Fibroblast of lung (primary cell): ENCODE measurements around the gene SRPK2.

ENCODE experiments used
- EZH2 ChIP-seq: IDR thresholded peaks from 2 replicates; pipeline ENCODE4 v1.5.1; 2012; ENCODE audit warnings: low read length, control low read depth, mild to moderate bottlenecking; ENCODE audit errors: missing control alignments
- TF ChIP-seq, protein P1 (sequence below), 2 donors: IDR thresholded peaks in 1 of 2; conservative IDR thresholded peaks in 1 of 2; 1 replicate in 1 of 2; 2 replicates in 1 of 2; pipeline ENCODE4 v1.5.1; 2011 to 2012; ENCODE audit warnings: low read length in 2 of 2, control low read depth in 1 of 2, inconsistent platforms in 1 of 2, low read depth in 1 of 2, mild to moderate bottlenecking in 1 of 2

DNA sequence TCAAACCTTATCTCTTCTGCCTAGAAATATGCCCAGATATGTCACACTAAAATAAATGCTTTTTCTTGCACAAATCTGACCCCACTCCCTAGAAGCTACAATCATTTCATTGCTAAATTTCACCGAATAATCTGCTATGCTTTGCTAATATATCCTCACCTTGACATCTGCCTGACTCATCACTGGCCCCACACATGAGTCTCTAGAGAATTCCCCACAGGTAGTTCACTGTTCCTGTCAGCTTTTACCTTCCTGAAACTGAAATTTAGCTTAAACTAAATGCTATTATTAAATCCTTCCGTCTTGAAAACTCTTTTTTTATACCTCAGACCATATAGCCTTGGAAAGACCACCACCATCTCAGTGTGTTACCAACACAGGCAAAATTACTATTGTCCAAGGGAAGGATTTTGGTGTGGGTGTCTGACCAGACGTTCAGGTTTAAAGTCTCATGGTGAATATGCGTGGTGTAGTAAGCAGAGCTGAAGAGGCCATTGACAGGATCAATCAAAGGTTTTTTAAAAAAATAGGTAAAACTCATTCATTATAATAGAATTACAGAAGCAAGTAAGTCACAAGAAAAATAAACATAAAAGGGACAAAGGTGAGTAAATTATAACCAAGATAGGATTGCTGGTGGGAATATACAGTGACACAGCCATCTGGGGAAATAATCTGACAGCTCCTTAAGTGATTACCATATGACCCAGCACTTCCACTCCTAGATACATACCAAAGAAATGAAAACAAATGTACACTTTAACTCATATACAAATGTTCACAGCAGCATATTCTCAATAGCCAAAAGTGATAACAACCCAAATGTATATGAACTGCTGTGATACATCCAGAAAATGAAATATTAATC is 201.2 kb downstream of the SRPK2 start:
- no peak for TF ChIP-seq EZH2
- TF ChIP-seq, protein P1, sequence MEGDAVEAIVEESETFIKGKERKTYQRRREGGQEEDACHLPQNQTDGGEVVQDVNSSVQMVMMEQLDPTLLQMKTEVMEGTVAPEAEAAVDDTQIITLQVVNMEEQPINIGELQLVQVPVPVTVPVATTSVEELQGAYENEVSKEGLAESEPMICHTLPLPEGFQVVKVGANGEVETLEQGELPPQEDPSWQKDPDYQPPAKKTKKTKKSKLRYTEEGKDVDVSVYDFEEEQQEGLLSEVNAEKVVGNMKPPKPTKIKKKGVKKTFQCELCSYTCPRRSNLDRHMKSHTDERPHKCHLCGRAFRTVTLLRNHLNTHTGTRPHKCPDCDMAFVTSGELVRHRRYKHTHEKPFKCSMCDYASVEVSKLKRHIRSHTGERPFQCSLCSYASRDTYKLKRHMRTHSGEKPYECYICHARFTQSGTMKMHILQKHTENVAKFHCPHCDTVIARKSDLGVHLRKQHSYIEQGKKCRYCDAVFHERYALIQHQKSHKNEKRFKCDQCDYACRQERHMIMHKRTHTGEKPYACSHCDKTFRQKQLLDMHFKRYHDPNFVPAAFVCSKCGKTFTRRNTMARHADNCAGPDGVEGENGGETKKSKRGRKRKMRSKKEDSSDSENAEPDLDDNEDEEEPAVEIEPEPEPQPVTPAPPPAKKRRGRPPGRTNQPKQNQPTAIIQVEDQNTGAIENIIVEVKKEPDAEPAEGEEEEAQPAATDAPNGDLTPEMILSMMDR (conservative IDR thresholded peaks at IDR 0.05 in 1 of 2, IDR thresholded peaks at IDR 0.05 in 1 of 2; ENCODE audit: low read depth in 1 of 2, low read length in 2 of 2): no peak
